Measurements from ENCODE around the gene EIF5B.
A peak's percentile ranks its signal among the peaks of the same experiment; 100 is the strongest.
"Not testable (repeated sequence)": the region's sequence is repeated elsewhere in the genome, so short reads cannot be mapped to it uniquely, and the experiment has no call there.

The EIF5B gene, protein sequence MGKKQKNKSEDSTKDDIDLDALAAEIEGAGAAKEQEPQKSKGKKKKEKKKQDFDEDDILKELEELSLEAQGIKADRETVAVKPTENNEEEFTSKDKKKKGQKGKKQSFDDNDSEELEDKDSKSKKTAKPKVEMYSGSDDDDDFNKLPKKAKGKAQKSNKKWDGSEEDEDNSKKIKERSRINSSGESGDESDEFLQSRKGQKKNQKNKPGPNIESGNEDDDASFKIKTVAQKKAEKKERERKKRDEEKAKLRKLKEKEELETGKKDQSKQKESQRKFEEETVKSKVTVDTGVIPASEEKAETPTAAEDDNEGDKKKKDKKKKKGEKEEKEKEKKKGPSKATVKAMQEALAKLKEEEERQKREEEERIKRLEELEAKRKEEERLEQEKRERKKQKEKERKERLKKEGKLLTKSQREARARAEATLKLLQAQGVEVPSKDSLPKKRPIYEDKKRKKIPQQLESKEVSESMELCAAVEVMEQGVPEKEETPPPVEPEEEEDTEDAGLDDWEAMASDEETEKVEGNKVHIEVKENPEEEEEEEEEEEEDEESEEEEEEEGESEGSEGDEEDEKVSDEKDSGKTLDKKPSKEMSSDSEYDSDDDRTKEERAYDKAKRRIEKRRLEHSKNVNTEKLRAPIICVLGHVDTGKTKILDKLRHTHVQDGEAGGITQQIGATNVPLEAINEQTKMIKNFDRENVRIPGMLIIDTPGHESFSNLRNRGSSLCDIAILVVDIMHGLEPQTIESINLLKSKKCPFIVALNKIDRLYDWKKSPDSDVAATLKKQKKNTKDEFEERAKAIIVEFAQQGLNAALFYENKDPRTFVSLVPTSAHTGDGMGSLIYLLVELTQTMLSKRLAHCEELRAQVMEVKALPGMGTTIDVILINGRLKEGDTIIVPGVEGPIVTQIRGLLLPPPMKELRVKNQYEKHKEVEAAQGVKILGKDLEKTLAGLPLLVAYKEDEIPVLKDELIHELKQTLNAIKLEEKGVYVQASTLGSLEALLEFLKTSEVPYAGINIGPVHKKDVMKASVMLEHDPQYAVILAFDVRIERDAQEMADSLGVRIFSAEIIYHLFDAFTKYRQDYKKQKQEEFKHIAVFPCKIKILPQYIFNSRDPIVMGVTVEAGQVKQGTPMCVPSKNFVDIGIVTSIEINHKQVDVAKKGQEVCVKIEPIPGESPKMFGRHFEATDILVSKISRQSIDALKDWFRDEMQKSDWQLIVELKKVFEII

GRCh38 chr2:99337113-99338028 is at the start of gene EIF5B:
EIF5B (plus strand) TSS chr2:99337389; CDS start chr2:99337555, 166 bp downstream.
- peak; percentile 89 to 95 for DNase-seq

DNA sequence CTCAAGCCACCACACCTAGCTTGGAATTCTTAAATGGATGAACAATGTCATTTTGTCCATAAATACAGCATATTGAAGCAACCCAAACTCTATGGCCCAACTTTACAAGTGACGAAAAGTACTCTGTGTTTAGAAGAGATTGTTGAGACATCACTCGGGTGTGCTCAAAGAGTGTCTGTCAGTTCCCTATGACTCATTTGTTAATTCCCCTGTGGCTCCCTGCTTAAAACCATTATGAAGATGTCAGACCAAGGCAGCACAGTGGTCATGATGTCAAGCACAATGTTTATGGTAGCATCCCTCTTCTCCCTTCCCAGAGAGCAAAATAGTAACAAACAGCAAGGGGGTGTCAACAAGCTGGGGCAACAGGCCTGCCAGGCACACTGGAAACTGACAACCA is 39.2 kb upstream of the EIF5B start:
- no peak for DNase-seq

DNA sequence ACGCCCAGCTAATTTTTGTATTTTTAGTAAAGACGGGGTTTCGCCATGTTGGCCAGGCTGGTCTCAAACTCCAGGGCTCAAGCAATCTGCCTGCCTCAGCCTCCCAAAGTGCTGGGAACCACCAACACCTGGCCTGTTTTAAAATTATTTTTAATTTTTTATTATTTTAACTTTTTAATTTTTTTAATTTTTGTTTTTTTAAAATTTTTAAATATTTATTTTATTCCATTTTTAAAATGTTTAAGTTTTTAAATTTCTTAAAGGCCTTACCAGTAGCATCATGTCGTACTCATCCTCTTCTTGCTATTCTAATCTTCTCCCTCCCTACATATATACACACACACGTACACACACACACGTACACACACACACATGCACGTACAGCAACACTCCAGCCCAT is 37.6 kb upstream of the EIF5B start:
- DNase-seq, result no peak

DNA sequence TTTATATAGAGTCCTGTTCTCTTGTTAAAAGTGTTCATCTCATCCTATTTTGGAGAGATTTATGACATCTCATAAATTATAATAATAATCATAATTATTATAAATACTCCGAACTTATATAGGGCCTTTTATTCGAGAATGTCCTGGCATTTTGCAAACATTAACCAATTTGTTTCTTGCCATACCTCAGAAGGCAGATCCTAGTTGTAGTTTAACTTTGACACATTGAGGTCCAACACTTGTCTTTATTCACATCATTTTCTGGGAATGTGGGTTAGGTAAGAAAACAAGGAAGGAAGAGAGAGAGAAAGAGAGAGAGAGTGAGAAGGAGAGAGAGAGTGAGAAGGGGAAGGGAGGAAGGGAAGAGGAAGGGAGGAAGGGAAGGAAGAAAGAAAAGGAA is 36.1 kb upstream of the EIF5B start, which contains the start of gene LYG1:
Gene LYG1, minus strand, starts transcription at position 101 of the 400 bp plus-strand sequence. CDS start 5,527 bp downstream, outside the sequence.
- not testable (repeated sequence) for DNase-seq

DNA sequence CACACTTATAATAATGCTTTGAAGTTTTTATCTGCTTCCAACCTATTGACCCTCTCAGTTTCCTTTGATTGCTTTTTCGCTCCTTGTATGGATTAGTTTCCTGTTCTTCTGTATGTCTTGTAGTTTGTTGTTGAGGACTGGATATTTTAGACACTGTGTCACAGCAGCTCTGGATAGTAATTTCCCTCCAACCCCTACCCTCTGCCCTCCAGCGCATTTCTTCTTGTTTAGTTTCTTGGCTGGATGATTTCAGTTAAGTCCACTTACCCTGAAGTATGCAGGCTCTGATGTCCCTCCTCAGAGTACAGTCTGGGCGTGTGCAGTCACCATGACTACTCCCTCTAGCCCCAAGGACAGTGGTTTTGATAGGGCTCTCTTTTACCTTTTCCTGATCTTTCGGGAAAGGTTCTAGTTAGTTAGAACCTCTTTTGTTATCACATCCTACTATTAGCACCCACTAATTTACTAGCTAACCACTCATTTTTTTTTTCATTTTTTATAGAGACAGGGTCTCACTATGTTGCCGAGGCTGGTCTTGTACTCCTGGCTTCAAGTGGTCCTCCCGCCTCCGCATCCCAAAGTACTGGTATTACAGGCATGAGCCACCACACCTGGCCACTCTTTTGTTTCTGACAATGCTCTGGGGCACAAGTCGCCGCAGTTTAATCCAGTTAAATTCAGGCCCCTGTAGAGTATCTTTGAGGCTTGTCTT is 19.9 kb upstream of the EIF5B start:
- DNase-seq, result no peak

DNA sequence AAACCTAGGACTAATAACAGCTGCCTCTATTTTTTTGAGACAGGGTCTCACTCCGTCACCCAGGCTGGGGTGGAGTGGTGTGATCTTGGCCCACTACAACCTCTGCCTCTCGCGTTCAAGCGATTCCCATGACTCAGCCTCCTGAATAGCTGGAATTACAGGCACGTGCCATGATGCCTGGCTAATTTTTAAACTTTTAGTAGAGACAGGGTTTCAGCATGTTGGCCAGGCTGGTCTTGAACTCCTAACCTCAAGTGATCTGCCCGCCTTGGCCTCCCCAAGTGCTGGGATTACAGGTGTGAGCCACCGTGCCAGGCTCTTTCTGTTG is 19.4 kb upstream of the EIF5B start:
- DNase-seq, result not testable (repeated sequence)

GRCh38 chr2:99325384-99325783 is 11.8 kb upstream of the EIF5B start:
- no peak for DNase-seq

DNA sequence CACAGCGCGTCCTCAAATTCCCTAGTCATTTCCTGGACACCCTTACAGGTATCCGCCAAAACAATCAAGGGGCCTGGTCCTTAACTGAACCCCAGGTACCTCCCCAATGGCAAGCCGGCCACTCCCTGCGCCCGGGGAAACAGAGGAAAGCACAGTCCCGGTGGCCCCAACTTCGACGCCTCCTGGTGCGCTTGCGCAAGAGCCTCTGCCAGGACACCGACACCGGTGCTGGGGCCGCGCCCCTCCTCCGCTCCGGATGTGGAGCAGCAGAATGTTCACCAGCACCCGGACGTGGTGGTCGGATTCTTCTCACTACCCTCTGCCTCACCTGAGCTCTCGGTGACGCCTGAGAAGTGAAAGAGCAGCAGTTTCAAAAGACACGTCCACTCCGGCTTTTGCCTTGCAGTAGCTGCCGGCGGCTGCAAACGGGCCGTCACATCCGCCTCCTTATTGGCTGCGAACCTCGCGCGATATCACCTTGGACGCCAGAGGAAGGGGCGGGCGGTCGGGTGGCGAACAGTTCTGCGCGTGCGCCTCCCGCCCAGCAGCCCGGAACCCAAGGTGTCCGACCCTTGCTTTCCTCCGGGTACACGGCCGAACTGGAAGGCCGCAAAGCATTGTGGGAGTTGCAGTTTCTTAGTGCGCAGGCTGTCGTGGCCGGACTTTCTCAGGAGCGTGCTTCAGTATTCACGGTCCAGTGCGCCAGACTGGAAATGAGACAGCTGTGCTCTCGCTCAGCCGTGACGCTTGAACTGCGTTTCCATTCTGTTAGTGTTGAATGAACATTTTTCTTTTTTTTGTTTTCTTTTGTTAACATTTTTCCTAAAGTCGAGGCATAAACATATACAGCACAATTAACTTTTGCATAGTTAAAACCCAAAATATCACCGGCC is 1.0 kb upstream of the EIF5B start, which contains the start of gene TXNDC9:
Gene TXNDC9, minus strand, starts transcription at position 423 of the 893 bp plus-strand sequence. CDS start 3,123 bp downstream, outside the sequence.
- DNase-seq, result peak; percentile 99

DNA sequence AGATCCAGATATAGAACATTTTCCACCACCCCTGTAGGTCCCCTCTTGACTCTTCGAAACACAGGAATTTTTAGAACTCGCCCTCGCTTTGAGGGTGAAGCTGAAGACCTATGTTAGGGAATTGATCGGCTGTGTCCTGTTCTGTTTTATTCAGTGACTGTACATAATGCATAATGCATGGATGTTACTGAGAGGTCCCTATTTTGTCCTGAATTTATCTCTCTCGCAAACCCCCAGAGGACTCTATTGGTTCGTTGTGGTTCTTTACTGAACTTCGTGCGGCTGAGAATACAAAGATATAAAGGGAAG is 431 bp upstream of the EIF5B start:
- DNase-seq, result peak; percentile 48 to 52

DNA sequence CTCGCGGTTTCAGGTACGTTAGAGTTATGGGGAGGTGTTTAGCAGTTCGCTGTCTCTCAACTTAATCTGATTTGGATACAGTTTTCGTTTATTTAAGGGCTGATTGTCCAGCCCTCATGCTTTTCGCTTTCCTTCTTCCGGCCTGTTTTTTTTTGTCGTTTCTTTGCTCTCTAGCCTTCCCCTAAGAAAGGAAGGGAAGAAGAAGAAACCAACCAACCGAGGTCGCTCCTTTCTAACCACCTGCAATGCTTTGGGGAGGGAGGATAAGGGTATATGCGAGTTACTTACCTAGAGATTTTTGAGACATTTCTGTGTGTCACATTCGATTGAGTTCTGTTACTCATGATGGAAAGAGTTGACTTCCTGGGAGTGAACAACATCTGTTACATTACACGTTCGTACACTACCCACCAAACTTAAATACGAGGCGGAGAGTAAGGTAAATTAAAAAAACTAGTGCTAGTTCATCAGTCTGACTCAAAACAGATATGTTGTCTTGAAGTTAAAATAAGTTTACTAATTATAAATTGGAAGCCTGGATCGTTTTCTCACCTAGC is 918 bp downstream of the EIF5B start:
- no peak for DNase-seq

GRCh38 chr2:99340669-99341236 is 3.6 kb downstream of the EIF5B start:
- DNase-seq, result no peak

- no peak for DNase-seq
Measured at GRCh38 chr2:99342536-99342935, 5.3 kb downstream of the EIF5B start.

DNA sequence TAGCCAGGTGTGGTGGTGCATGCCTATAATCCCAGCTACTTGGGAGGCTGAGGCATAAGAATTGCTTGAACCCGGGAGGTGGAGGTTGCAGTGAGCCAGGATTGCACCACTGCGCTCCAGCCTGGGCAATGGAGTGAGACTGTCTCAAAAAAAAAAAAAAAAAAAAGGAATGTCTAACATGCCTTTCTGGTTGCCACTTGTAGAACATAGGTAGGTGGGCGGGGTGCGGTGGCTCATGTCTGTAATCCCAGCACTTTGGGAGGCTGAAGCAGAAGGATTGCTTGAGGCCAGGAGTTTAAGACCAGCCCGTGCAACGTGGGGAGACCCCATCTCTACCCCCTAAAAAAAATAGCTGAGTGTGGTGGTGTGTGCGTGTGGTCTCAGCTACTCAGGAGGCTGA is 8.3 kb downstream of the EIF5B start:
- not testable (repeated sequence) for DNase-seq

- DNase-seq, result no peak
Measured at GRCh38 chr2:99346218-99346617, 9.0 kb downstream of the EIF5B start.

- no peak for DNase-seq
Measured at GRCh38 chr2:99348173-99348572, 11.0 kb downstream of the EIF5B start.

DNA sequence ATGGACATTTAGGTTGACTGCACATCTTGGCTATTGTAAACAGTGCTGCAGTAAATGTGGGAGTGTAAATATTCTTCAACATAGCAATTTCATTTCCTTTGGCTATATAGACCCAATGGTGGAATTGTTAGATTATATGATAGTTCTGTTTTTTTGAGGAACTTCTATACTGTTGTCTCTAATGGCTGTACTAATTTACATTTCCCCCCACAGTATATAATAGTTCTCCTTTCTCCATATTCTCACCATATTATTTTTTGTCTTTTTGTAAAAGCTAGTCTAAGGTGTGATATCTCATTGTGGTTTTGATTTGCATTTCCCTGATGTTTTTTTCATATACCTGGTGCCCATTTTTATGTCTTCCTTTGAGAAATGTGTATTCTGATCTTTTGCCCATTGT is 13.0 kb downstream of the EIF5B start:
- DNase-seq, result no peak

DNA sequence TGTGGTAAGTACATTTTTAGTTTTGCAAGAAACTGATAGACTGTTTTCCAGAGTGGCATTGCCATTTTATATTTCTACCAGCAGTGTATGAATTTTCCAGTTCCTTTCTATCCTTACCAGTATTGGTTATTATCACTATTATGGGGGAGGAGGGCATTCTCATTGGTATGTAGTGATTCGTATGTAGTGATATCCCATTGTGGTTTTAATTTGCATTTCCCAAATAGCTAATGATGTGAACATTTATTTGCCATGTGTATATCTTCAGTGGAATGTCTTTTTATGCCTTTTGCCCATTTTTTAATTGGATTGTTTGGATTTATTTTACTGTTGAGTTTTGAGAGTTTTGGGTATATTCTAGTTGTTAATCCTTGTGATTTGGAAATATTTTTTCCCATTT is 16.9 kb downstream of the EIF5B start:
- DNase-seq, result no peak

- DNase-seq, result not testable (repeated sequence)
Measured at GRCh38 chr2:99354825-99355224, 17.6 kb downstream of the EIF5B start.

GRCh38 chr2:99356853-99357252 is 19.7 kb downstream of the EIF5B start:
- DNase-seq, result no peak

DNA sequence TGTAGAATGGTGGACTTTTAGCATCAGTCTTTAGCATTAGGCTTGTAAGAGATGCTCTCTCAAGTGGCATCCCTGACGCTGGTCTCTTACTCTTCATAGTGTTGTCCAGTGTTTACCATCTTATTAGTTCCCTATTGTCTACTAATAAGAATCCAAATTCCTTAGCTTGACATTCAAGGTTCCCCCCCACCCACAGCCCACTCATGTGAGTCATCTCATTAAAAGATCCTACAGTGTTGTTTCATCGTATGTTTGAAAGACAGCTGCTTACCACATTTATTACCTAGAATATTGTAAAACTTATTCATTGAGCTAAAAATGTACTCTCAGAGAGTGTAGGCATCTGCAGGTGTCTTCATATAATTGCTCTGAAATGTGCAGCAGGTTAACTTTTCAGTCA is 28.5 kb downstream of the EIF5B start:
- DNase-seq, result no peak

Measured in NCI-H524 (cell line).